Epithelial cell of esophagus (primary cell): ENCODE results near the gene MRPL9.
"Not testable (repeated sequence)": the region's sequence is repeated elsewhere in the genome, so short reads cannot be mapped to it uniquely, and the experiment has no call there.

Experiments
- DNase-seq: peaks from one replicate; pipeline ENCODE4 v3.0.0; 2010; ENCODE audit warnings: low read depth
- H3K4me3 ChIP-seq: 2 replicates; pipeline ENCODE4 v1.5.1; 2011; ENCODE audit warnings: mild to moderate bottlenecking, low read length, control low read depth
- TF ChIP-seq, protein P1 (sequence below): IDR thresholded peaks from 2 replicates; pipeline ENCODE4 v1.5.1; 2011; ENCODE audit warnings: low read depth, mild to moderate bottlenecking, low read length, control low read depth, inconsistent platforms; ENCODE audit not compliant: insufficient read depth; ENCODE audit errors: missing control alignments

The MRPL9 gene

GRCh38 chr1:151787689-151788088, 24.4 kb upstream of the MRPL9 start:
- no peak overlapping the region for H3K4me3 ChIP-seq
- TF ChIP-seq, protein P1, sequence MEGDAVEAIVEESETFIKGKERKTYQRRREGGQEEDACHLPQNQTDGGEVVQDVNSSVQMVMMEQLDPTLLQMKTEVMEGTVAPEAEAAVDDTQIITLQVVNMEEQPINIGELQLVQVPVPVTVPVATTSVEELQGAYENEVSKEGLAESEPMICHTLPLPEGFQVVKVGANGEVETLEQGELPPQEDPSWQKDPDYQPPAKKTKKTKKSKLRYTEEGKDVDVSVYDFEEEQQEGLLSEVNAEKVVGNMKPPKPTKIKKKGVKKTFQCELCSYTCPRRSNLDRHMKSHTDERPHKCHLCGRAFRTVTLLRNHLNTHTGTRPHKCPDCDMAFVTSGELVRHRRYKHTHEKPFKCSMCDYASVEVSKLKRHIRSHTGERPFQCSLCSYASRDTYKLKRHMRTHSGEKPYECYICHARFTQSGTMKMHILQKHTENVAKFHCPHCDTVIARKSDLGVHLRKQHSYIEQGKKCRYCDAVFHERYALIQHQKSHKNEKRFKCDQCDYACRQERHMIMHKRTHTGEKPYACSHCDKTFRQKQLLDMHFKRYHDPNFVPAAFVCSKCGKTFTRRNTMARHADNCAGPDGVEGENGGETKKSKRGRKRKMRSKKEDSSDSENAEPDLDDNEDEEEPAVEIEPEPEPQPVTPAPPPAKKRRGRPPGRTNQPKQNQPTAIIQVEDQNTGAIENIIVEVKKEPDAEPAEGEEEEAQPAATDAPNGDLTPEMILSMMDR = no peak
- no peak for DNase-seq

DNA sequence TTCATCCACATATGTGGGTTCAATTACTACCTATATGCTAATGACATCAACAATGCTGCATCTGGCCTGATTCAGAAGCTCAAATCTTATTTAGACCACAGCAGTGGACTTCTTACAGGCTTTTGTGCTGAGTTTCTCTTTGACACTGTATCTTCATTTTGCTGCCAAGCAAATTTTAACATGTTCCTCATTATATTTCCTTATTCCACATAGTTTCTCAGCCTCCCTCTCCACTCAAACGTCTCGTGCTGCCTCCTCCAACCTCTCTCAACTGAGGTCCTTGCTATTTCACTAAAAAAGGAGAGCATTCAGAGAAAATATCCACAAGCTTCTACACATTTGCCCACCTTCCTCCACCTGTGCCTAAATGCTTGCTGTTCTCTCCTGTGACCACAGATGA, 20.5 kb upstream of the MRPL9 start:
- DNase-seq = no peak
- TF ChIP-seq, protein P1 = no peak
- H3K4me3 ChIP-seq = no peak overlapping the region

GRCh38 chr1:151782741-151783140, 19.4 kb upstream of the MRPL9 start:
- TF ChIP-seq, protein P1 = no peak
- H3K4me3 ChIP-seq = no peak overlapping the region
- peak; percentile 67 for DNase-seq

DNA sequence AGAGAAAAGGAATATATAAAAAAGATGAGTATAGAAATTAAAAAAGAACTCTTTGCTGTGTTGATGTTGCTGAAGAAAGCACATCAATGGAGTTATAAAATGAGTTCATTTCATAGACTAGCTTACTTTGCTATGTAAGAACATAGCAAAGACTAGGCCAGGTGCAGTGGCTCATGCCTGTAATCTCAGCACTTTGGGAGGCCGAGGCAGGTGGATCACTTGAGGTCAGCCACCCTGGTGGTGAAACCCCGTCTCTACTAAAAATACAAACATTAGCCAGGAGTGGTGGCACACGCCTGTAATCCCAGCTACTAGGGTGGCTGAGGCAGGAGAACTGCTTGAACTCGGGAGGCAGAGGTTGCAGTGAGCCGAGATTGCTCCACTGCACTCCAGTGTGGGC, 18.7 kb upstream of the MRPL9 start:
- DNase-seq, H3K4me3 ChIP-seq: not testable (repeated sequence)

DNA sequence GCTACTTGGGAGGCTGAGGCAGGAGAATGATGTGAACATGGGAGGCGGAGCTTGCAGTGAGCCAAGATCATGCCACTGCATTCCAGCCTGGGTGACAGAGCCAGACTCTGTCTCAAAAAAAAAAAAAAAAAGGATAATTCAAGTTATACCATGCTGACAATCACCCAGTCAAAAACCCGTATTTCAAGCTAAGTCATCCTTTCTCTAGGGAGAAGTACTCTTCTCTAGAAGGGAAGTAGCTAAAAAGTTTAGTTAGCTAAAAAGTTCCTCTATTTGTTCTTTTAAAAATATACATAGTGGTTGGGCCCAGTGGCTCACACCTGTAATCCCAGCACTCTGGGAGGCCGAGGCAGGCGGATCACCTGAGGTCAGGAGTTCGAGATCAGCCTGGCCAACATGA, 17.4 kb upstream of the MRPL9 start:
- DNase-seq, H3K4me3 ChIP-seq: not testable (repeated sequence)

- no peak for DNase-seq
- H3K4me3 ChIP-seq = no peak overlapping the region
- TF ChIP-seq, protein P1 = no peak
Observed at GRCh38 chr1:151779852-151780251, 16.6 kb upstream of the MRPL9 start.

DNA sequence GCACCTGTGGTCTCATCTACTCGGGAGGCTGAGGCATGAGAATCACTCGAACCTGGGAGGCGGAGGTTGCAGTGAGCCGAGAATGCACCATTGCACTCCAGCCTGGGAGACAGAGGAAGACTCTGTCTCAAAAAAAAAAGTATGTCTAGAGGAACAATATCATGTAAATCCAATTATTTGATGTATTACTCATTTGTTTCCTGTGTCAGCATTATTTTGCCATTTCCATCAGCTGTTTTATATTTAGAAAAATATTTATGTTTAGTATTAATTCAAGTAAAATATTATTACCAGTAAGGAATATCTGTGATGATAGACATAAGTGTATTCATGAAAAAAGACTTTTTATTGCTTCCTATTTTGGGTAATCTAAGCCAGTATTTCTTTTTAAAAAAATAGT, 14.0 kb upstream of the MRPL9 start:
- H3K4me3 ChIP-seq = no peak overlapping the region
- DNase-seq = no peak
- TF ChIP-seq, protein P1 = no peak

GRCh38 chr1:151776665-151777062, 13.4 kb upstream of the MRPL9 start:
- TF ChIP-seq, protein P1 = no peak
- DNase-seq = no peak
- H3K4me3 ChIP-seq = no peak overlapping the region
